Transverse colon (tissue), 3 donors: ENCODE data around the gene CRLF1.

Source experiments
- CTCF ChIP-seq, 5 experiments: fragments of 200-600 bp in 3 of 5; fragments of 450-650 bp in 2 of 5; sonication (generic) in 3 of 5; IDR thresholded peaks; 1 replicate in 2 of 5; 2 replicates in 3 of 5; pipeline ENCODE4 v1.5.1; 2016 to 2017; ENCODE audit warnings: antibody characterized with exemption in 5 of 5, inconsistent platforms in 3 of 5, mild to moderate bottlenecking in 2 of 5, moderate library complexity in 1 of 5
- EP300 ChIP-seq: sonication (generic); formaldehyde crosslinking; IDR thresholded peaks from one replicate; pipeline ENCODE4 v1.6.1; 2017; ENCODE audit warnings: antibody characterized with exemption, low read depth
- POLR2A ChIP-seq: fragments of 450-650 bp; IDR thresholded peaks from one replicate; pipeline ENCODE4 v1.6.1; 2016; ENCODE audit warnings: antibody characterized with exemption, mild to moderate bottlenecking, moderate library complexity

DNA sequence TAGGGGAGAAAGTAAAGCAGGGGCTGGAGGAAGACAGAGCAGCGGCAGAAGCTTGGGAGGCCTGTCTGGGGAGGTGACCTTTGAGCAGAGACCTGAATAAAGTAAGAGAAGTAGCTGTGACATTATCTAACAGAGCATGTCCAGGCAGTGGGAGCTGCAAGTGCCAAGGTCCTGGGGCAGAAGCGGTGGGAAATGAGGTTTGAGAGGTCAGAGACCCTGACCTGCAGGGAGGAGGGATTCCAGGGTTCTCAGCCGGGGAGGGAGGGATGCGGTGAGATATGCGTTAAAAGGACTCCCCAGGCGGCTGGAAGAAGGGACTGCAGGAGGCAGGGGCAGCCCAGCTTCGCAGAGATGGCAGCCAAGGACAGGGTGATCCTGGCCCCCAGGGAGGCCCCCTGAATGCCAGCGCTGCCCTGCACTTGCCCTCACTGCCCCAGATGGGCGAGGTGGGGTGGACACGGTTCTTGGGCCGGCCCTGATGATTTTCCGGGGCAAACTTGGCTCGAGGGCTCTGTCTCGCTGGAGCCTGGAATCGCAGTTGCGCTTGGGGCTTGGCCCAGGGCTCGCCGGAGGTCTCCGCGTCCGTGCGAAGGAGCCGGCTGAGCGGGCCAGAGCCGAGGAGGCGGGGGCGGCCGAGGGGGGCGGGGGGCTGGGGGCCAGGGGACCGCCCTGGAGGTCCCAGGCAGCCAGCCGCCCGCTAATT lies 3.2 kb downstream of the CRLF1 start:
- peak in 2 of 5 experiments; percentile 19 to 26 for TF ChIP-seq CTCF (IDR thresholded peaks at IDR 0.05)
- no peak for TF ChIP-seq EP300
- TF ChIP-seq POLR2A: no peak
